ENCODE data around the gene WDR70. TPM values are rescaled to one million over a fixed set of nuclear protein-coding genes. Genes with fewer than 3 reads are reported as not detected.

WDR70 gene
- total RNA-seq, 1 experiment from 2014 or later, result 78.2 TPM

DNA sequence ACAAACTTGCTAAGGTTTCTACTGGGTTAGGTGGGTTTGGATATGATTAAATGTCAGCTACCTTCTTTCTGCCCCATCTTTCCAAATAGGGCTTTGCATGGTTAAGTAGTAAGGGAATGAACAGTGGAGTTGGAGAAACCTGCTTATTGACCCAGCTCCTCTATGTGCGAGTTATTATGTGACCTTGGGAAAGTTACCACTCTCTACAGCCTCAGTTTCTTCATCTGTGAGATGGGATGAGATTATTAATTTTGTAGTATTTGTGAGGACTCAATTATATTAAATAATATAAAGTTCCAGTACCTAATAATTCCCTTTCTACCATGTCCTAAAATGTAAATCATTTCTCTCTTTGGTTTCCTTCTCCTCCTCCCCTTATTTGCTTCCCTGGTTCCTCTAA is 337.3 kb downstream of the WDR70 start:
- POLR2A ChIA-PET (ENCODE audit: unreplicated experiment), result no interaction called here
- Histone ChIP-seq H3K27ac (no peak overlapping the region), H3K36me3 (ENCODE audit: low read depth) (no peaks in the 10 kb centered on the region), H3K9me3 (ENCODE audit: insufficient read depth, low read depth) (no peaks in the 10 kb centered on the region), H3K79me2 (ENCODE audit: low read depth) (no peaks in the 10 kb centered on the region), H3K9me2 (ENCODE audit: insufficient read depth) (no peaks in the 10 kb centered on the region), H3K4me3 (no peak overlapping the region), H3K4me2 (no peak overlapping the region), H3F3A (ENCODE audit: insufficient read depth, low read depth) (peaks cover 20% of the 10 kb centered on the region), H3K27me3 (ENCODE audit: insufficient read depth, low read depth) (no peaks in the 10 kb centered on the region), H2AFZ (no peak overlapping the region), H4K20me1 (ENCODE audit: insufficient read depth) (peaks cover 14% of the 10 kb centered on the region), H3K4me1 (replicated peaks; ENCODE audit: insufficient read depth) (peaks cover 24% of the 10 kb centered on the region)
- intact Hi-C loops (cut with micrococcal nuclease; ENCODE audit: unreplicated experiment), result no loop called here
- no TSS peak for BruUV-seq (replicated peaks)
- TF ChIP-seq, protein P1, sequence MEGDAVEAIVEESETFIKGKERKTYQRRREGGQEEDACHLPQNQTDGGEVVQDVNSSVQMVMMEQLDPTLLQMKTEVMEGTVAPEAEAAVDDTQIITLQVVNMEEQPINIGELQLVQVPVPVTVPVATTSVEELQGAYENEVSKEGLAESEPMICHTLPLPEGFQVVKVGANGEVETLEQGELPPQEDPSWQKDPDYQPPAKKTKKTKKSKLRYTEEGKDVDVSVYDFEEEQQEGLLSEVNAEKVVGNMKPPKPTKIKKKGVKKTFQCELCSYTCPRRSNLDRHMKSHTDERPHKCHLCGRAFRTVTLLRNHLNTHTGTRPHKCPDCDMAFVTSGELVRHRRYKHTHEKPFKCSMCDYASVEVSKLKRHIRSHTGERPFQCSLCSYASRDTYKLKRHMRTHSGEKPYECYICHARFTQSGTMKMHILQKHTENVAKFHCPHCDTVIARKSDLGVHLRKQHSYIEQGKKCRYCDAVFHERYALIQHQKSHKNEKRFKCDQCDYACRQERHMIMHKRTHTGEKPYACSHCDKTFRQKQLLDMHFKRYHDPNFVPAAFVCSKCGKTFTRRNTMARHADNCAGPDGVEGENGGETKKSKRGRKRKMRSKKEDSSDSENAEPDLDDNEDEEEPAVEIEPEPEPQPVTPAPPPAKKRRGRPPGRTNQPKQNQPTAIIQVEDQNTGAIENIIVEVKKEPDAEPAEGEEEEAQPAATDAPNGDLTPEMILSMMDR (conservative IDR thresholded peaks at IDR 0.05), result no peak
- TF ChIP-seq EZH2 (IDR thresholded peaks at IDR 0.05; ENCODE audit: low read depth), result no peak
- CTCF ChIA-PET, result no interaction called here
- no peak for DNase-seq

DNA sequence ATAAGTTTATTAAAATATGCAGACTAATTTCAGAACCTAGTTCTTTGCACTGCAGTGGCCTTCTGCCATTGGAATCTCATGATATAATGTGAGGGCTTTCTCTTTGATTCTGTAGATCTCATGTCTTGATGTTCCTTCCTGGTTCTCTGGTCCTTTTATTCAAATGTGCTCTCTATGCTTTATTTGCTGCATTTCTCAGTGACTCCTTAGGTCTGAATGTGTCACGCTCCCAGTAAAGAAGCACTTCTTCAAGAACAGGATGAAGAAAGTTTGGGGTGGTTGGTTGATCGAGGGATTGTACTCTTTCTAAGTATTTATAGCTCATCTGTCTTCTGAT is 338.1 kb downstream of the WDR70 start:
- Histone ChIP-seq H3K4me2 (peak overlapping the region; percentile 56), H4K20me1 (ENCODE audit: insufficient read depth) (peaks cover 14% of the 10 kb centered on the region), H3F3A (ENCODE audit: insufficient read depth, low read depth) (peaks cover 21% of the 10 kb centered on the region), H3K4me1 (replicated peaks; ENCODE audit: insufficient read depth) (peaks cover 26% of the 10 kb centered on the region), H3K27me3 (ENCODE audit: insufficient read depth, low read depth) (no peaks in the 10 kb centered on the region), H3K4me3 (no peak overlapping the region), H3K79me2 (ENCODE audit: low read depth) (no peaks in the 10 kb centered on the region), H3K27ac (no peak overlapping the region), H2AFZ (no peak overlapping the region), H3K9me3 (ENCODE audit: insufficient read depth, low read depth) (no peaks in the 10 kb centered on the region), H3K9me2 (ENCODE audit: insufficient read depth) (no peaks in the 10 kb centered on the region), H3K36me3 (ENCODE audit: low read depth) (no peaks in the 10 kb centered on the region)
- ChIA-PET CTCF (interaction anchor here (1.1 kb wide), 1 partner anchor 21 kb away, joined by 7 read pairs; no protein-coding TSS in a partner anchor), POLR2A (ENCODE audit: unreplicated experiment) (interaction anchor here (0.6 kb wide), 1 partner anchor 346 kb away, joined by 3 read pairs; the partner anchor contains the start of gene NUP155)
- no peak for DNase-seq
- BruUV-seq (replicated peaks), result no TSS peak
- intact Hi-C loops (cut with micrococcal nuclease; ENCODE audit: unreplicated experiment), result loop anchor here (1.0 kb wide), 2 partner anchors 21 to 49 kb away; no protein-coding TSS in a partner anchor
- TF ChIP-seq, protein P1 (conservative IDR thresholded peaks at IDR 0.05), result no peak
- no peak for TF ChIP-seq EZH2 (IDR thresholded peaks at IDR 0.05; ENCODE audit: low read depth)

GRCh38 chr5:37717613-37718431 is 338.7 kb downstream of the WDR70 start:
- Histone ChIP-seq H3K27ac (no peak overlapping the region), H3K9me2 (ENCODE audit: insufficient read depth) (no peaks in the 10 kb centered on the region), H3K9me3 (ENCODE audit: insufficient read depth, low read depth) (no peaks in the 10 kb centered on the region), H2AFZ (no peak overlapping the region), H3K4me3 (no peak overlapping the region), H3K4me1 (replicated peaks; ENCODE audit: insufficient read depth) (peaks cover 32% of the 10 kb centered on the region), H3K36me3 (ENCODE audit: low read depth) (no peaks in the 10 kb centered on the region), H3F3A (ENCODE audit: insufficient read depth, low read depth) (peaks cover 26% of the 10 kb centered on the region), H4K20me1 (ENCODE audit: insufficient read depth) (peaks cover 14% of the 10 kb centered on the region), H3K4me2 (peak overlapping the region; percentile 56), H3K79me2 (ENCODE audit: low read depth) (no peaks in the 10 kb centered on the region), H3K27me3 (ENCODE audit: insufficient read depth, low read depth) (no peaks in the 10 kb centered on the region)
- TF ChIP-seq, protein P1 (conservative IDR thresholded peaks at IDR 0.05), result no peak
- TF ChIP-seq EZH2 (IDR thresholded peaks at IDR 0.05; ENCODE audit: low read depth), result no peak
- CTCF ChIA-PET, result interaction anchor here (1.1 kb wide), 1 partner anchor 21 kb away, joined by 7 read pairs; no protein-coding TSS in a partner anchor
- no TSS peak for BruUV-seq (replicated peaks)
- POLR2A ChIA-PET (ENCODE audit: unreplicated experiment), result interaction anchor here (0.6 to 0.7 kb wide), 2 partner anchors 339 to 347 kb away, joined by 3 to 8 read pairs; partner anchors contain the start of genes NUP155 and WDR70
- intact Hi-C loops (cut with micrococcal nuclease; ENCODE audit: unreplicated experiment), result loop anchor here (1.0 kb wide), 3 partner anchors 22 to 471 kb away; no protein-coding TSS in a partner anchor
- peak; percentile 94 to 95 for DNase-seq

Data from PC-9 (cell line).